DOHH2 (cell line): Measurements from ENCODE around the gene HSPA1L.

Experiments used
- H3F3A ChIP-seq: fragments of 200-600 bp; sonication (generic), shearing (Covaris generic); 2 replicates; pipeline ENCODE4 v1.6.0; 2016; ENCODE audit warnings: antibody characterized with exemption, mild to moderate bottlenecking; ENCODE audit not compliant: control insufficient read depth, insufficient read depth
- H3K27ac ChIP-seq: fragments of 200-600 bp; sonication (generic); 2 replicates; pipeline ENCODE4 v1.5.1; 2014; ENCODE audit warnings: low read depth, mild to moderate bottlenecking, low read length, moderate library complexity
- H3K27me3 ChIP-seq: fragments of 200-600 bp; sonication (generic); 2 replicates; pipeline ENCODE4 v1.6.1; 2014; ENCODE audit warnings: mild to moderate bottlenecking, low read length, mixed read lengths; ENCODE audit not compliant: control insufficient read depth
- H3K36me3 ChIP-seq: fragments of 200-600 bp; sonication (generic); 2 replicates; pipeline ENCODE4 v1.6.1; 2014; ENCODE audit warnings: mild to moderate bottlenecking, low read length, moderate library complexity, mixed read lengths; ENCODE audit not compliant: control insufficient read depth
- H3K4me1 ChIP-seq: fragments of 200-600 bp; sonication (generic); 2 replicates; pipeline ENCODE4 v1.6.1; 2014; ENCODE audit warnings: mild to moderate bottlenecking, low read length, mixed read lengths; ENCODE audit not compliant: control insufficient read depth
- H3K4me2 ChIP-seq: fragments of 200-600 bp; sonication (generic); 2 replicates; pipeline ENCODE4 v1.6.0; 2014; ENCODE audit warnings: mild to moderate bottlenecking, low read length, moderate library complexity
- H3K4me3 ChIP-seq: fragments of 200-600 bp; sonication (generic); 2 replicates; pipeline ENCODE4 v1.5.1; 2014; ENCODE audit warnings: mild to moderate bottlenecking, low read length, mixed read lengths
- H3K79me2 ChIP-seq: fragments of 200-600 bp; sonication (generic); 2 replicates; pipeline ENCODE4 v1.6.1; 2014; ENCODE audit warnings: mild to moderate bottlenecking, low read length, mixed read lengths; ENCODE audit not compliant: control insufficient read depth
- H3K9me2 ChIP-seq: fragments of 200-600 bp; sonication (generic); replicated peaks from 2 replicates; pipeline ENCODE4 v1.6.1; 2014; ENCODE audit warnings: mild to moderate bottlenecking, low read length, mixed read lengths; ENCODE audit not compliant: control insufficient read depth
- H3K9me3 ChIP-seq: fragments of 200-600 bp; sonication (generic); 2 replicates; pipeline ENCODE4 v1.6.1; 2014; ENCODE audit warnings: antibody characterized with exemption, low read length, mixed read lengths; ENCODE audit not compliant: control insufficient read depth, insufficient read depth
- H4K20me1 ChIP-seq: fragments of 200-600 bp; sonication (generic); 2 replicates; pipeline ENCODE4 v1.6.0; 2014; ENCODE audit warnings: low read depth, mild to moderate bottlenecking, antibody characterized with exemption, low read length, moderate library complexity; ENCODE audit not compliant: control insufficient read depth, insufficient read depth
- CTCF ChIP-seq: fragments of 200-600 bp; sonication (generic); IDR thresholded peaks from one replicate; pipeline ENCODE4 v1.5.1; 2014; ENCODE audit warnings: antibody characterized with exemption, mild to moderate bottlenecking, low read depth, low read length; ENCODE audit not compliant: poor library complexity, severe bottlenecking
- EZH2phosphoT487 ChIP-seq: fragments of 200-600 bp; sonication (generic); IDR thresholded peaks from 2 replicates; pipeline ENCODE4 v1.6.1; 2017; ENCODE audit warnings: borderline replicate concordance, mild to moderate bottlenecking, antibody characterized with exemption, low read length, moderate library complexity, mixed read lengths

Gene HSPA1L

GRCh38 chr6:31760790-31761189, 54.3 kb downstream of the HSPA1L start:
- Histone ChIP-seq H3K27me3 (no peaks in the 10 kb centered on the region), H3K9me3 (no peaks in the 10 kb centered on the region), H3K9me2 (no peaks in the 10 kb centered on the region), H3K4me3 (no peak overlapping the region), H3K4me1 (no peaks in the 10 kb centered on the region), H3K27ac (no peak overlapping the region), H3K79me2 (no peaks in the 10 kb centered on the region), H3F3A (no peaks in the 10 kb centered on the region), H3K4me2 (no peak overlapping the region), H4K20me1 (no peaks in the 10 kb centered on the region), H3K36me3 (peaks cover 49% of the 10 kb centered on the region)
- no peak for TF ChIP-seq CTCF
- TF ChIP-seq EZH2phosphoT487: no peak
